Ovary (tissue), 3 donors: ENCODE data around the gene SMAD3.

ENCODE experiments used
- CTCF ChIP-seq, 3 donors: fragments of 450-650 bp in 2 of 3; fragments of 200-600 bp in 1 of 3; IDR thresholded peaks; one replicate each; pipeline versions ENCODE4 v1.5.1 to v1.8.0; 2016 to 2022; ENCODE audit warnings: antibody characterized with exemption in 3 of 3, mild to moderate bottlenecking in 1 of 3
- EP300 ChIP-seq: sonication (generic); formaldehyde crosslinking; IDR thresholded peaks from one replicate; pipeline ENCODE4 v1.6.1; 2017; ENCODE audit warnings: antibody characterized with exemption
- POLR2A ChIP-seq: fragments of 450-650 bp; IDR thresholded peaks from one replicate; pipeline ENCODE4 v1.6.1; 2017; ENCODE audit warnings: antibody characterized with exemption, mild to moderate bottlenecking, moderate library complexity
- donor health status: DM: no; HTN: no; CAD: no.

GRCh38 chr15:67080900-67081431 lies 15.6 kb downstream of the SMAD3 start:
- no peak for TF ChIP-seq CTCF (IDR thresholded peaks at IDR 0.05)
- TF ChIP-seq POLR2A, result no peak
- TF ChIP-seq EP300, result no peak
